ENCODE measurements around the gene TPRG1L. TPM values are rescaled to one million over a fixed set of nuclear protein-coding genes. Genes with fewer than 3 reads are reported as not detected.

The TPRG1L gene
- total and polyA plus RNA-seq, 4 donors, result 24.1 to 46.6 (median 32.9) TPM

DNA sequence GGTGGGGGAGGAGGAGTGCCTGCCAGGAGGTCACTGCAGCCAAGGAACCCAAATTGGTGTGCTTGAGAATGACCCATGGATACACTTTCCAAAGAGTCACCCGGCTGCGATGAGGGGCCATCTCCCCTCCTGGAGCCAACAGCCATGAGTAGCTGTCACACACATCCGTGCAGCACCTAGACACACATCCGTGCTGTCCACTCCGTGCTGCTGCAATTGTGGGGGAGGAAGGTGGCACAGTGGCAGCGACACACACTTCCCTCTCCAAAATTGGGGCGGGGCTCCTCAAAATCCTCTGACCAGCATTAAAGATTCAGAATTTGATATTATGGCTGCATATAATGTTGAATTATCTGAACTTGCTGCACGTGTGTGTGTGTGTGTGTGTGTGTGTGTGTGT, 43.3 kb downstream of the TPRG1L start:
- H3K27me3 ChIP-seq (ENCODE audit: control insufficient read depth in 3 of 3, insufficient read depth in 3 of 3, low read length in 2 of 3), result peaks cover 0 to 7% (median 0%) of the 10 kb centered on the region in 3 donors
- peaks cover 0 to 10% (median 3%) of the 10 kb centered on the region in 5 donors for H3K4me1 ChIP-seq (ENCODE audit: control insufficient read depth in 5 of 5, insufficient read depth in 5 of 5, low read length in 5 of 5)

DNA sequence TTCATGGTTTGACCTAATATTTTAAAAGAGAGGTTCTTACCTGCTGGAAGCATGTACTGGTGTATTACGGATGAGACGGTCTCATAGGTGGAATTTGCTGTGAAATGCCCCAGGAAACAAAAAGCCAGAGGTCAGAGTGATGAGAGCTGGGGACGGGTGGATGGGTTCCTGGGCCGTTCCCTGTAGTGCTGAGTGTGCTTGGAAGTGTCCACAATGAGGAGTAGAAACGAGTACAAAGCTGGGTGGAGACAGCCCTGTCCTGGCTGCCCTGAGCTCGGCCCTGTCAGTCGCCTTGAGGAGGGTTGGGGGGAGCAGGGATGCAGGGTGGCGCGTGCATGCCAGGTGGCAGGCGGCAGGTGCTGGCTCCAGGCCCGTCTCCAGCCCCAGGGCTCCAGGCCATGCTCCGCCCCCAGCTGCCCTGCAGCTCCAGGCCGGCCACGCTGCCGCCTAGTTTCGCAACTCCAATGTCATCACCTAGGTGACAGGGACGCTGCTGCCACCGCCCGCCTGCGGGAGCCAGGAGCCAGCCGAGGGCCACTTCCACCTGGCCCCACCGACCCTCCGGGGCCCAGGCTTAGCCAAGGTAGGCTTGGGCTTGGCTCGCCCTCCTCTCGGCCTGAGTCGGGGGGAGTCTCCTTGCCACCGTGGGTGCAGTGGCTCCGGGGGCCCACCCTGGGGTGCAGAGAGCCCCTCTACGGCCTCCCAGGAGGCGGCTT, 43.9 kb downstream of the TPRG1L start:
- WGBS, 2 donors, result 26% methylated on average over 28 to 30 of the region's 30 CpGs
- no peaks in the 10 kb centered on the region for H3K36me3 ChIP-seq (ENCODE audit: control insufficient read depth in 4 of 4, insufficient read depth in 4 of 4, low read length in 4 of 4)
- no peak overlapping the region for H3K27ac ChIP-seq (ENCODE audit: low read depth in 1 of 2, low read length in 1 of 2)
- peak; percentile 54 to 79 (median 71) for DNase-seq
- peaks cover 0 to 10% (median 7%) of the 10 kb centered on the region in 5 donors for H3K4me1 ChIP-seq (ENCODE audit: control insufficient read depth in 5 of 5, insufficient read depth in 5 of 5, low read length in 5 of 5)
- peak; percentile 73 for ATAC-seq (ENCODE audit: insufficient read depth, low FRiP score)
- H3K27me3 ChIP-seq (ENCODE audit: control insufficient read depth in 3 of 3, insufficient read depth in 3 of 3, low read length in 2 of 3), result peaks cover 0 to 7% (median 0%) of the 10 kb centered on the region in 3 donors
- H3K4me3 ChIP-seq, result no peak overlapping the region
- no peak overlapping the region for H3K9ac ChIP-seq (ENCODE audit: insufficient read depth in 1 of 2, low read length in 2 of 2)
- TF ChIP-seq, protein P1, sequence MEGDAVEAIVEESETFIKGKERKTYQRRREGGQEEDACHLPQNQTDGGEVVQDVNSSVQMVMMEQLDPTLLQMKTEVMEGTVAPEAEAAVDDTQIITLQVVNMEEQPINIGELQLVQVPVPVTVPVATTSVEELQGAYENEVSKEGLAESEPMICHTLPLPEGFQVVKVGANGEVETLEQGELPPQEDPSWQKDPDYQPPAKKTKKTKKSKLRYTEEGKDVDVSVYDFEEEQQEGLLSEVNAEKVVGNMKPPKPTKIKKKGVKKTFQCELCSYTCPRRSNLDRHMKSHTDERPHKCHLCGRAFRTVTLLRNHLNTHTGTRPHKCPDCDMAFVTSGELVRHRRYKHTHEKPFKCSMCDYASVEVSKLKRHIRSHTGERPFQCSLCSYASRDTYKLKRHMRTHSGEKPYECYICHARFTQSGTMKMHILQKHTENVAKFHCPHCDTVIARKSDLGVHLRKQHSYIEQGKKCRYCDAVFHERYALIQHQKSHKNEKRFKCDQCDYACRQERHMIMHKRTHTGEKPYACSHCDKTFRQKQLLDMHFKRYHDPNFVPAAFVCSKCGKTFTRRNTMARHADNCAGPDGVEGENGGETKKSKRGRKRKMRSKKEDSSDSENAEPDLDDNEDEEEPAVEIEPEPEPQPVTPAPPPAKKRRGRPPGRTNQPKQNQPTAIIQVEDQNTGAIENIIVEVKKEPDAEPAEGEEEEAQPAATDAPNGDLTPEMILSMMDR (IDR thresholded peaks at IDR 0.05; ENCODE audit: control extremely low read depth, extremely low read depth), result no peak
- no peaks in the 10 kb centered on the region for H3K9me3 ChIP-seq (ENCODE audit: control insufficient read depth in 4 of 4, insufficient read depth in 3 of 4, low read length in 3 of 4)

More for the DNA sequence above, 43.3 kb downstream of the TPRG1L start:
- no peaks in the 10 kb centered on the region for H3K36me3 ChIP-seq (ENCODE audit: control insufficient read depth in 4 of 4, insufficient read depth in 4 of 4, low read length in 4 of 4)
- no peak for DNase-seq
- no peak overlapping the region for H3K27ac ChIP-seq (ENCODE audit: low read depth in 1 of 2, low read length in 1 of 2)
- no peak for ATAC-seq (ENCODE audit: insufficient read depth, low FRiP score)
- no peak overlapping the region for H3K4me3 ChIP-seq
- WGBS, 2 donors, result 56 to 66% methylated on average over 8 of the region's 8 CpGs
- no peak overlapping the region for H3K9ac ChIP-seq (ENCODE audit: insufficient read depth in 1 of 2, low read length in 2 of 2)
- TF ChIP-seq, protein P1 (IDR thresholded peaks at IDR 0.05; ENCODE audit: control extremely low read depth, extremely low read depth), result no peak
- no peaks in the 10 kb centered on the region for H3K9me3 ChIP-seq (ENCODE audit: control insufficient read depth in 4 of 4, insufficient read depth in 3 of 4, low read length in 3 of 4)

DNA sequence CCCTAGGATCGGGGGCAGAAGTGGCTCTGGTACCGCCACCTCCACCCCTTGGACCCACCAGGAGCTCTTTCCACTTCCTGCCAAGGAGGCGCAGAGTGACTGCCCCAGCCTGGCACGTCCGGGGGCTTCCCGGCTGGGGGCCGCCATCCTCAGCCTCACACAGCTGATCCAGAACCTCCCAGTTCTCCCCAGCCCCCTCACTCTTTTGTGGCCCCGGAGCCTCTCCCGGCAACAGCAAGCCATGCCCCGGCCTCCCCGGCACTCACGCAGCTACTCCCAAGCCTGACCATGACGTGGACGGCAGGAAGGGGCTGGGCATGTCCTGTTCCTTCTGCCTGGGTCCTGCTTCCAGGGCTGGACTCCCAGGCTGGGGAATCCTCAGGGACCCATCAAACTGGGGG, 44.6 kb downstream of the TPRG1L start:
- TF ChIP-seq, protein P1 (IDR thresholded peaks at IDR 0.05; ENCODE audit: control extremely low read depth, extremely low read depth), result no peak
- ATAC-seq (ENCODE audit: insufficient read depth, low FRiP score) (no peak), DNase-seq (no peak)
- Histone ChIP-seq H3K4me1 (ENCODE audit: control insufficient read depth in 5 of 5, insufficient read depth in 5 of 5, low read length in 5 of 5) (peaks cover 0 to 16% (median 10%) of the 10 kb centered on the region in 5 donors), H3K9ac (ENCODE audit: insufficient read depth in 1 of 2, low read length in 2 of 2) (no peak overlapping the region), H3K36me3 (ENCODE audit: control insufficient read depth in 4 of 4, insufficient read depth in 4 of 4, low read length in 4 of 4) (no peaks in the 10 kb centered on the region), H3K9me3 (ENCODE audit: control insufficient read depth in 4 of 4, insufficient read depth in 3 of 4, low read length in 3 of 4) (no peaks in the 10 kb centered on the region), H3K27ac (ENCODE audit: low read depth in 1 of 2, low read length in 1 of 2) (no peak overlapping the region), H3K4me3 (no peak overlapping the region), H3K27me3 (ENCODE audit: control insufficient read depth in 3 of 3, insufficient read depth in 3 of 3, low read length in 2 of 3) (peaks cover 0 to 5% (median 0%) of the 10 kb centered on the region in 3 donors)
- WGBS, 2 donors, result 58 to 76% methylated on average over 14 of the region's 14 CpGs
